IMR-90 (cell line): Measurements from ENCODE around the gene PROCA1. TPM values are rescaled to one million over a fixed set of nuclear protein-coding genes. Genes with fewer than 3 reads are reported as not detected.

Experiments used
- ATAC-seq: fragments of 200-7000 bp; cut with Tn5 transposase; 2 replicates; pipeline ENCODE4 v1.9.1; 2020; ENCODE audit warnings: low read depth, mild to moderate bottlenecking, moderate library complexity
- BruUV-seq: library from RNA; stranded (reverse); fragments of 400-500 nt; replicated peaks from 2 replicates; lab custom pipeline; 2021; lab: Mats Ljungman, UMichigan
- CTCF ChIA-PET: fragments of 300-600 bp; formaldehyde crosslinking; extraction: SDS; loops from one replicate; lab custom pipeline; 2021; ENCODE audit warnings: antibody characterized with exemption; lab: Yijun Ruan, JAX
- POLR2A ChIA-PET: fragments of 300-600 bp; sonication (Branson Sonifier 250); formaldehyde crosslinking; loops from one replicate; lab custom pipeline; 2022; ENCODE audit warnings: antibody characterized with exemption; ENCODE audit not compliant: unreplicated experiment; lab: Charles Lee
- DNase-seq: peaks from one replicate; pipeline ENCODE4 v3.0.0; 2013
- H2AFZ ChIP-seq: replicated peaks from 2 replicates; pipeline ENCODE3; 2013; ENCODE audit warnings: low read length, mild to moderate bottlenecking; ENCODE audit not compliant: poor library complexity
- H2AK5ac ChIP-seq: 2 replicates; pipeline ENCODE4 v1.6.1; 2013; ENCODE audit warnings: low read depth, low read length, inconsistent platforms
- H2AK9ac ChIP-seq: replicated peaks from 2 replicates; pipeline ENCODE3; 2013; ENCODE audit warnings: mild to moderate bottlenecking, low read depth, low read length, moderate library complexity; ENCODE audit not compliant: poor library complexity
- H2BK120ac ChIP-seq: 2 replicates; pipeline ENCODE4 v1.6.1; 2013; ENCODE audit warnings: low read depth, low read length, inconsistent platforms
- H2BK15ac ChIP-seq: 3 replicates; pipeline ENCODE4 v1.6.1; 2013; ENCODE audit warnings: low read depth, low read length, inconsistent platforms
- H2BK20ac ChIP-seq: 2 replicates; pipeline ENCODE4 v1.6.1; 2013; ENCODE audit warnings: low read depth, mild to moderate bottlenecking, inconsistent platforms, low read length, moderate library complexity
- H2BK5ac ChIP-seq: 2 replicates; pipeline ENCODE4 v1.6.1; 2013; ENCODE audit warnings: mild to moderate bottlenecking, low read depth, low read length, inconsistent platforms; ENCODE audit not compliant: poor library complexity, severe bottlenecking
- H3K14ac ChIP-seq: replicated peaks from 2 replicates; pipeline ENCODE4 v1.6.1; 2013; ENCODE audit warnings: low read depth, low read length, inconsistent platforms
- H3K18ac ChIP-seq: 2 replicates; pipeline ENCODE4 v1.6.1; 2013; ENCODE audit warnings: low read depth, low read length, control low read depth
- H3K23ac ChIP-seq: 2 replicates; pipeline ENCODE4 v1.6.1; 2013; ENCODE audit warnings: low read depth, low read length, inconsistent platforms
- H3K27ac ChIP-seq: 2 replicates; pipeline ENCODE4 v1.5.1; 2013; ENCODE audit warnings: mild to moderate bottlenecking, control low read depth, low read length; ENCODE audit not compliant: insufficient read depth
- H3K27me3 ChIP-seq: 2 replicates; pipeline ENCODE4 v1.6.1; 2013; ENCODE audit warnings: low read length; ENCODE audit not compliant: control insufficient read depth, insufficient read depth
- H3K36me3 ChIP-seq: 2 replicates; pipeline ENCODE4 v1.6.1; 2013; ENCODE audit warnings: low read length, mixed read lengths; ENCODE audit not compliant: control insufficient read depth, insufficient read depth
- H3K4ac ChIP-seq: 2 replicates; pipeline ENCODE4 v1.6.1; 2013; ENCODE audit warnings: low read depth, low read length, inconsistent platforms
- H3K4me1 ChIP-seq: 2 replicates; pipeline ENCODE4 v1.6.1; 2013; ENCODE audit warnings: low read length, mixed read lengths; ENCODE audit not compliant: control insufficient read depth, insufficient read depth
- H3K4me2 ChIP-seq: 2 replicates; pipeline ENCODE4 v1.6.1; 2013; ENCODE audit warnings: low read depth, mild to moderate bottlenecking, control low read depth, low read length, moderate library complexity
- H3K4me3 ChIP-seq: 2 replicates; pipeline ENCODE4 v1.5.1; 2013; ENCODE audit warnings: low read depth, mild to moderate bottlenecking, control low read depth, low read length, moderate library complexity; ENCODE audit not compliant: insufficient read depth
- H3K56ac ChIP-seq: 2 replicates; pipeline ENCODE4 v1.6.1; 2013; ENCODE audit warnings: low read length, inconsistent platforms; ENCODE audit not compliant: insufficient read depth; ENCODE audit errors: extremely low read depth
- H3K79me1 ChIP-seq, 2 experiments: 2 replicates each; pipeline ENCODE4 v1.6.1; 2013; ENCODE audit warnings: low read length in 2 of 2, inconsistent platforms in 1 of 2, low read depth in 1 of 2
- H3K9ac ChIP-seq: 2 replicates; pipeline ENCODE4 v1.6.1; 2013; ENCODE audit warnings: low read depth, low read length, control low read depth
- H3K9me1 ChIP-seq: 2 replicates; pipeline ENCODE4 v1.6.1; 2013; ENCODE audit warnings: low read length, inconsistent platforms; ENCODE audit not compliant: insufficient read depth
- H3K9me3 ChIP-seq: 2 replicates; pipeline ENCODE4 v1.6.1; 2013; ENCODE audit warnings: low read length; ENCODE audit not compliant: control insufficient read depth, insufficient read depth
- H4K20me1 ChIP-seq: 2 replicates; pipeline ENCODE4 v1.6.1; 2013; ENCODE audit warnings: low read length, inconsistent platforms; ENCODE audit not compliant: insufficient read depth
- H4K5ac ChIP-seq: 2 replicates; pipeline ENCODE4 v1.6.1; 2013; ENCODE audit warnings: mild to moderate bottlenecking, low read depth, low read length, control low read depth
- H4K8ac ChIP-seq, 2 experiments: 2 replicates each; pipeline ENCODE4 v1.6.1; 2013; ENCODE audit warnings: low read depth in 2 of 2, low read length in 2 of 2, control low read depth in 1 of 2, inconsistent platforms in 1 of 2
- H4K91ac ChIP-seq: 2 replicates; pipeline ENCODE4 v1.6.1; 2013; ENCODE audit warnings: low read depth, low read length, inconsistent platforms; ENCODE audit not compliant: insufficient read depth
- BHLHE40 ChIP-seq: fragments of 150-350 bp; IDR thresholded peaks from 2 replicates; pipeline ENCODE4 v1.6.1; 2016; ENCODE audit warnings: mild to moderate bottlenecking, low read depth, low read length
- CEBPB ChIP-seq: IDR thresholded peaks from 2 replicates; pipeline ENCODE4 v1.6.1; 2012; ENCODE audit warnings: low read depth, low read length, improper control_type of control experiment
- CHD1 ChIP-seq: IDR thresholded peaks from 2 replicates; pipeline ENCODE4 v1.6.1; 2012; ENCODE audit warnings: low read depth, low read length, improper control_type of control experiment
- ELK1 ChIP-seq: fragments of 150-350 bp; IDR thresholded peaks from 2 replicates; pipeline ENCODE4 v1.6.1; 2016; ENCODE audit warnings: low read depth, mild to moderate bottlenecking, low read length, moderate library complexity, borderline replicate concordance
- FOS ChIP-seq: fragments of 150-350 bp; IDR thresholded peaks from 2 replicates; pipeline ENCODE4 v1.6.1; 2016; ENCODE audit warnings: low read depth, low read length
- MAFK ChIP-seq: IDR thresholded peaks from 2 replicates; pipeline ENCODE4 v1.6.1; 2012; ENCODE audit warnings: low read depth, low read length, improper control_type of control experiment
- MAZ ChIP-seq: IDR thresholded peaks from 2 replicates; pipeline ENCODE4 v1.6.1; 2012; ENCODE audit warnings: low read depth, mild to moderate bottlenecking, low read length, improper control_type of control experiment, moderate library complexity, borderline replicate concordance
- MXI1 ChIP-seq: IDR thresholded peaks from 2 replicates; pipeline ENCODE4 v1.6.1; 2012; ENCODE audit warnings: low read depth, mild to moderate bottlenecking, low read length, moderate library complexity, borderline replicate concordance
- NFE2L2 ChIP-seq: fragments of 150-350 bp; IDR thresholded peaks from 2 replicates; pipeline ENCODE4 v1.6.1; 2016; ENCODE audit warnings: low read depth, mild to moderate bottlenecking, low read length
- POLR2A ChIP-seq: IDR thresholded peaks from 2 replicates; pipeline ENCODE4 v1.6.1; 2012; ENCODE audit warnings: mild to moderate bottlenecking, low read depth, low read length
- RAD21 ChIP-seq: IDR thresholded peaks from 2 replicates; pipeline ENCODE4 v1.6.1; 2012; ENCODE audit warnings: low read length, improper control_type of control experiment
- RCOR1 ChIP-seq: IDR thresholded peaks from 2 replicates; pipeline ENCODE4 v1.6.1; 2012; ENCODE audit warnings: mild to moderate bottlenecking, low read length, improper control_type of control experiment; ENCODE audit not compliant: insufficient replicate concordance
- RFX5 ChIP-seq: IDR thresholded peaks from 2 replicates; pipeline ENCODE4 v1.8.0; 2012; ENCODE audit warnings: low read depth, mild to moderate bottlenecking, low read length, moderate library complexity
- SMC3 ChIP-seq: fragments of 150-350 bp; IDR thresholded peaks from 2 replicates; pipeline ENCODE4 v1.6.1; 2016; ENCODE audit warnings: low read depth, mild to moderate bottlenecking, antibody characterized with exemption, low read length, moderate library complexity
- USF2 ChIP-seq: fragments of 150-350 bp; IDR thresholded peaks from 2 replicates; pipeline ENCODE4 v1.6.1; 2017; ENCODE audit warnings: mild to moderate bottlenecking, antibody characterized with exemption, low read length, low read depth
- WGBS, 2 experiments: methylation state at CpG; one replicate each; pipeline versions ENCODE4 v1.1.5 to v1.1.7; 2013; ENCODE audit warnings: missing lambda C conversion rate in 2 of 2; ENCODE audit not compliant: insufficient read length in 1 of 2; ENCODE audit errors: extremely low coverage in 2 of 2; 5-methylcytosine and 5-hydroxymethylcytosine counted together
- dilution Hi-C: fragments of 300-500 bp; cut with HindIII; formaldehyde crosslinking; loops from one replicate; pipeline ENCODE4 v1.14.3; 2018; ENCODE audit warnings: low sequenced_read_pairs; ENCODE audit not compliant: unreplicated experiment
- in situ Hi-C: fragments of 300-500 bp; cut with MboI; formaldehyde crosslinking; loops from 3 replicates; pipeline ENCODE4 v1.14.3; 2019; ENCODE audit warnings: low sequenced_read_pairs, inconsistent platforms, mixed read lengths
- intact Hi-C: fragments of 100-400 bp; cut with micrococcal nuclease; formaldehyde crosslinking; loops from 2 replicates; pipeline ENCODE4 v1.10.0; 2022
- polyA plus RNA-seq, 3 experiments: library from polyadenylated mRNA; depleted of rRNA; stranded (reverse); fragments of >200 nt; gene quantifications; 2 replicates each; pipeline ENCODE4 v1.2.3, GENCODE V29; 2012; ENCODE audit warnings: low replicate concordance in 1 of 3
- total RNA-seq: library from RNA; depleted of rRNA; stranded (reverse); fragments of >200 nt; gene quantifications from 2 replicates; pipeline ENCODE4 v1.2.3, GENCODE V29; 2012

Gene PROCA1
- total and polyA plus RNA-seq, 2 of the 4 experiments (the other 2 are of a cell fraction), result 0.36 to 1.7 TPM

GRCh38 chr17:28740406-28741357 is 29.0 kb upstream of the PROCA1 start:
- POLR2A ChIA-PET, result interaction anchor here (0.6 kb wide), 1 partner anchor 14 kb away, joined by 7 read pairs; no protein-coding TSS in a partner anchor
- TF ChIP-seq POLR2A (no peak), MXI1 (no peak), CEBPB (no peak), ELK1 (no peak), MAZ (no peak), RCOR1 (no peak), CHD1 (no peak), RFX5 (no peak), BHLHE40 (no peak), MAFK (no peak), NFE2L2 (no peak), SMC3 (no peak), USF2 (no peak), FOS (no peak), RAD21 (no peak)

More at GRCh38 chr17:28740406-28741357, 29.0 kb upstream of the PROCA1 start:
- H2AK5ac ChIP-seq, result peak overlapping the region; percentile 85; the same call in 1 of the 2 replicates
- dilution Hi-C loops (no loop called here), in situ Hi-C loops (no loop called here), intact Hi-C loops (no loop called here)
- no peak overlapping the region for H4K5ac ChIP-seq
- H2BK120ac ChIP-seq, result no peak overlapping the region
- DNase-seq, result no peak
- H3K4ac ChIP-seq, result 0 out of 2 replicates have a peak overlapping the region, but pooled peaks have one; percentile 16
- no peak overlapping the region for H3K56ac ChIP-seq
- H3K23ac ChIP-seq, result no peak overlapping the region
- no peak overlapping the region for H2BK5ac ChIP-seq
- no peaks in the 10 kb centered on the region for H3K9me3 ChIP-seq
- no peak for ATAC-seq
- H4K20me1 ChIP-seq, result peaks cover 16% of the 10 kb centered on the region
- H2AK9ac ChIP-seq, result peak overlapping the region; percentile 63
- H2AFZ ChIP-seq, result no peak overlapping the region
- no peak overlapping the region for H3K9ac ChIP-seq
- 0 out of 2 replicates have a peak, but pooled peaks cover 9% of the 10 kb centered on the region for H3K9me1 ChIP-seq
- no peak overlapping the region for H3K4me3 ChIP-seq
- WGBS, 2 experiments, result 80% methylated on average over 1 of the region's 10 CpGs; no CpG with 5 or more reads in 1 of the 2 experiments
- H3K4me1 ChIP-seq, result peaks cover 5% of the 10 kb centered on the region; the same call in 1 of the 2 replicates
- no TSS peak for BruUV-seq
- no peaks in the 10 kb centered on the region for H3K36me3 ChIP-seq
- H3K4me2 ChIP-seq, result no peak overlapping the region
- no peak overlapping the region for H3K18ac ChIP-seq
- no peaks in the 10 kb centered on the region for H3K27me3 ChIP-seq
- H3K27ac ChIP-seq, result no peak overlapping the region
- no peak overlapping the region for H4K91ac ChIP-seq
- no peak overlapping the region for H4K8ac ChIP-seq
- CTCF ChIA-PET, result interaction anchor here (0.5 kb wide), 1 partner anchor 129 kb away, joined by 3 read pairs; no protein-coding TSS in a partner anchor
- no peak overlapping the region for H2BK20ac ChIP-seq
- peaks cover 0 to 15% of the 10 kb centered on the region in 2 experiments; a peak in 1 of 4 replicates for H3K79me1 ChIP-seq
- H3K14ac ChIP-seq, result 0 out of 2 replicates have a peak overlapping the region, but pooled peaks have one; percentile 30
- H2BK15ac ChIP-seq, result no peak overlapping the region
